Adrenal gland (tissue), 19 donors: ENCODE measurements around the gene CD70. TPM values are rescaled to one million over a fixed set of nuclear protein-coding genes. Genes with fewer than 3 reads are reported as not detected.
"Not testable (repeated sequence)": the region's sequence is repeated elsewhere in the genome, so short reads cannot be mapped to it uniquely, and the experiment has no call there.

Experiments
- DNase-seq, 7 donors: peaks; one replicate each; pipeline ENCODE4 v3.0.0-alpha.2; 2019 to 2020
- H3K27ac ChIP-seq, 5 donors: fragments of 200-600 bp; sonication (generic) in 4 of 5; 1 replicate in 3 of 5; 2 replicates in 2 of 5; pipeline versions ENCODE4 v1.5.1 to v1.8.0; 2016 to 2020; ENCODE audit warnings: mild to moderate bottlenecking in 1 of 5
- H3K27me3 ChIP-seq: fragments of 200-600 bp; 2 replicates; pipeline ENCODE4 v1.8.0; 2021
- H3K36me3 ChIP-seq, 2 donors: fragments of 200-600 bp; replicated peaks in 1 of 2; 1 replicate in 1 of 2; 2 replicates in 1 of 2; pipeline versions ENCODE4 v1.5.1 to v1.8.0; 2018 to 2022
- H3K4me1 ChIP-seq, 2 donors: fragments of 200-600 bp; replicated peaks in 1 of 2; 1 replicate in 1 of 2; 2 replicates in 1 of 2; pipeline versions ENCODE4 v1.5.1 to v1.8.0; 2018 to 2021
- H3K4me3 ChIP-seq, 4 donors: fragments of 200-600 bp; sonication (generic) in 3 of 4; one replicate each; pipeline ENCODE4 v1.5.1; 2016 to 2018
- H3K9me3 ChIP-seq, 3 donors: fragments of 200-600 bp; sonication (generic) in 1 of 3; replicated peaks in 1 of 3; 1 replicate in 2 of 3; 2 replicates in 1 of 3; pipeline versions ENCODE4 v1.5.1 to v1.8.0; 2016 to 2021
- CTCF ChIP-seq, 6 experiments: fragments of 450-650 bp in 4 of 6; fragments of 200-600 bp in 2 of 6; sonication (generic) in 1 of 6; IDR thresholded peaks; 1 replicate in 5 of 6; 2 replicates in 1 of 6; pipeline versions ENCODE4 v1.5.1 to v1.8.0; 2016 to 2021; ENCODE audit warnings: antibody characterized with exemption in 6 of 6, mild to moderate bottlenecking in 2 of 6, moderate library complexity in 1 of 6
- POLR2A ChIP-seq, 2 donors: fragments of 450-650 bp; IDR thresholded peaks; one replicate each; pipeline ENCODE4 v1.6.1; 2017; ENCODE audit warnings: antibody characterized with exemption in 2 of 2, mild to moderate bottlenecking in 2 of 2, moderate library complexity in 1 of 2
- WGBS, 4 donors: extraction: QIAGEN DNeasy Blood & Tissue Kit in 2 of 4; methylation state at CpG; one replicate each; pipeline versions ENCODE4 v1.1.5 to v1.1.7; 2013 to 2017; 5-methylcytosine and 5-hydroxymethylcytosine counted together
- intact Hi-C, 2 donors: fragments of 100-400 bp; cut with DNase I; formaldehyde crosslinking; loops; one replicate each; pipeline versions ENCODE4 v1.14.1 to v1.15.0; 2022 to 2023
- long read RNA-seq, 10 donors: library from polyadenylated mRNA in 3 of 10; unstranded in 2 of 10; stranded (forward) in 1 of 10; transcript quantifications; one replicate each; pipeline ENCODE4 v2.0.0 and lab custom pipeline, GENCODE V29; 2021 to 2026
- polyA plus RNA-seq, 3 donors: library from polyadenylated mRNA; stranded (reverse); fragments of 200-250 nt in 2 of 3; fragments of 350-450 nt in 1 of 3; fragmentation: Illumina TruSeq in 1 of 3; extraction: RNeasy Lipid Tissue Mini Kit (QIAGEN cat#74804) in 1 of 3; gene quantifications; one replicate each; pipeline ENCODE4 v1.2.3, GENCODE V29; 2013 to 2014
- total RNA-seq, 9 donors: library from RNA; depleted of rRNA in 4 of 9; stranded (reverse); fragments of >200 nt in 4 of 9; fragments of 120-200 nt in 1 of 9; fragmentation: NEBNext Ultra II Directional in 1 of 9; extraction: Animal tissue kit (Norgen Biotek cat#: 25700) in 1 of 9; gene quantifications; one replicate each; pipeline versions ENCODE4 v1.1.0 to v1.2.4, GENCODE V29; 2013 to 2023
- donor health status: healthy with polysubstance abuse.
- donor health status: Bipolar disorder and iron deficiency.
- donor health status: DM: yes; HTN: yes; CAD: no.
- donor health status: DM: no; HTN: no; CAD: no.
- donor health status: DM: no; HTN: no; CAD: no.
- donor health status: DM: yes; HTN: yes; CAD: no.

CD70 gene
- total RNA-seq, result under 1 TPM in 1 of 9 donors, not detected in 8; 0.27 TPM
- under 1 TPM in 1 of 3 donors, not detected in 2; 0.34 TPM for polyA plus RNA-seq
- long read RNA-seq, donor 1, result 0 reads
- long read RNA-seq, donor 2, result 0 reads
- long read RNA-seq, donor 3, result 0 reads
- long read RNA-seq, donor 4, result 0 reads
- long read RNA-seq, donor 5, result 0 reads
- long read RNA-seq, donor 6, result 0 reads
- long read RNA-seq, donor 7, result 0 reads
- long read RNA-seq, donor 8, result 0 reads
- long read RNA-seq, donor 9, result 0 reads
- long read RNA-seq, donor 10, result 0 reads

GRCh38 chr19:6590827-6591319, at the start of gene CD70:
TSS of gene CD70 (minus strand) at chr19:6591150. CDS start at chr19:6591002, 148 bp downstream.
- TF ChIP-seq POLR2A (IDR thresholded peaks at IDR 0.05), result no peak
- TF ChIP-seq CTCF (IDR thresholded peaks at IDR 0.05), result no peak
- intact Hi-C loops, result no loop called here
- H3K27ac ChIP-seq, result no peak within 1 kb of the TSS

GRCh38 chr19:6640333-6640732, 49.4 kb upstream of the CD70 start:
- WGBS, 4 donors, result 82 to 92% (median 87%) methylated on average over 9 of the region's 9 CpGs

More at GRCh38 chr19:6590827-6591319, at the start of gene CD70:
- no peak for DNase-seq
- Histone ChIP-seq H3K4me3 (no peak within 1 kb of the TSS), H3K36me3 (no peaks in the 10 kb centered on the region), H3K9me3 (no peaks in the 10 kb centered on the region), H3K4me1 (no peaks in the 10 kb centered on the region), H3K27me3 (peaks cover 57% of the 10 kb centered on the region)
- 0 to 2% (median 1%) methylated on average over 9 to 35 of the region's 35 CpGs for WGBS, 4 donors

GRCh38 chr19:6639439-6639838, 48.5 kb upstream of the CD70 start:
- DNase-seq, result no peak
- Histone ChIP-seq H3K36me3 (no peaks in the 10 kb centered on the region), H3K9me3 (no peaks in the 10 kb centered on the region), H3K4me1 (no peaks in the 10 kb centered on the region), H3K4me3 (no peak overlapping the region), H3K27ac (no peak overlapping the region), H3K27me3 (peaks cover 7% of the 10 kb centered on the region)
- TF ChIP-seq POLR2A (IDR thresholded peaks at IDR 0.05) (no peak), CTCF (IDR thresholded peaks at IDR 0.05) (no peak)
- intact Hi-C loops, result loop anchor here in 1 of 2 donors (10.0 kb wide), 1 partner anchor 225 kb away; no protein-coding TSS in a partner anchor
- WGBS, 4 donors, result 60 to 71% (median 70%) methylated on average over 3 to 4 of the region's 4 CpGs

More at GRCh38 chr19:6640333-6640732, 49.4 kb upstream of the CD70 start:
- intact Hi-C loops, H3K36me3 ChIP-seq, H3K4me3 ChIP-seq, H3K9me3 ChIP-seq, DNase-seq, H3K4me1 ChIP-seq, H3K27ac ChIP-seq, H3K27me3 ChIP-seq: not testable (repeated sequence)

GRCh38 chr19:6633456-6633813, 42.5 kb upstream of the CD70 start:
- H3K36me3 ChIP-seq, H3K9me3 ChIP-seq, H3K4me1 ChIP-seq, H3K4me3 ChIP-seq, H3K27ac ChIP-seq, H3K27me3 ChIP-seq, DNase-seq: not testable (repeated sequence)
- TF ChIP-seq CTCF (IDR thresholded peaks at IDR 0.05), result peak in 1 of 6 experiments; percentile 2
- intact Hi-C loops, result loop anchor here (5.0 to 10.0 kb wide), 3 partner anchors 116 to 231 kb away; no protein-coding TSS in a partner anchor
- WGBS, 4 donors, result 71 to 90% (median 75%) methylated on average over 4 of the region's 4 CpGs
